ENCODE measurements around the gene ACER1.

Gene ACER1

DNA sequence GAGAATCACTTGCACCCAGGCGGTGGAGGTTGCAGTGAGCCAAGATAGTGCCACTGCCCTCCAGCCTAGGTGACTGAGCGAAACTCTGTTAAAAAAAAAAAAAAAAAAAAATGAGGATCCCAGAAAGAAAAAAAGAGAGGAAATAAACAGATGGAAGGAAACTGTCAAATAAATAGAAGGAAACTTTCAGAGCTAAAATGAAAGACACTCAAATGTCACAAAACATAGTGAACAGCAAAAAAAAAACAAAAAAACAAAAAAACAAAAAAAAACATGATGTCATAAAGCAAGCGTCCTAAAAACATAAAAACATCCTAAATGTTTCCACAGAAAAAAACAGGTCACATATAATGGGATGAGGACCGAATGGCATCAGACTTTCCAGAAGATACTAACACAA lies 68.6 kb downstream of the ACER1 start:
- no peak for DNase-seq

DNA sequence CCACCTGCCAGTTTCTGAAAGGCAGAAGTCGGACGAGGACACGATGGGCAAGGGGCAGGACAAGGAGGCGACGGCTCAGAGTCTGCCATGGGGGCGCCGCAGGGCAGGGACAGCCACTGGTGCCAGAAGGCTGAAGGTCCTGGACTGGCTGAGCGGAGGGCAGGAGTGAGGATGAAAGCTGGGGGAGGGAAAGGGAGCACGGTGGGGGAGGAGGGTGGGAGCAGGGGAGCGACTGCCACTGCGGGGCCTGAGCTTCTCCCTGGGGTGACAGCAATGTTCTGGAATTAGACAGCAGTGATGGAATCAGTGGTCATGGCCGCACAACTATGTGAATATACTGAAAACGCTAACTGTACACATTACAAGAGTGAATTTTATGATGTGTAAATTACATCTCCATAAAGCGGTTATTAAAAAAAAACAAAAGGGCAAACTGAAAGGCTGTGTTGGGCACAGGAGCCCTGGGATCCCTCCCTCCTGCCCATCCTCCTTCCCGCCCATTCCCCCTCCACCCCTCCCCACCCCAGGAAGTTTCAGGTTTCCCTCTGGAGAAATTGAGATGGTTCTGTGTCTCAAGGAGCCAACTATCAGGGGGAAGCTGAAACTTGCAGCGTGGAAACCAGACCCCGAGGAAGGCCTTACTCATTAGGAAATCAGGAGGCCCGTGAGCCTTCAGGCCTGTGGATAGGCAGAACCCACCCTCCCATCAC lies 69.5 kb downstream of the ACER1 start:
- no peak for DNase-seq

DNA sequence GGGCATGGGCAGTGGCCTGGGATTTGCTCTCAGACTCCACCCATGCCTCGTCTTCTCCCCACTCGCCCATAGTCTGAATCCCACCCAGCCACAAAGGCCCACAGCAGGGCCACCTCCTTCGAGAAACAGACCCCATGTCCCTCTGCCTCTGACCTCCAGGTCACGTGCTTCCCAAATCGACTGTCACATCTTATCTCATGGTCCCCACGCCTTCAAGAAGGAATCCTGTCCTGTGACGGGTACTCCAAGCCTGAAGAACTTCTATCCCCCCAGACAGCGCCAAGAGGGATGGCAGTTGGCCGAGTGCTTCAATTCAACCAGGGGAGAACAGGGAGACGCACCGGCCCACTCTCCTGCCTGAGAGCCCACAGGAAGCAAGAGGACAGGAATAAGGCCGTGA lies 70.1 kb downstream of the ACER1 start:
- DNase-seq = no peak

DNA sequence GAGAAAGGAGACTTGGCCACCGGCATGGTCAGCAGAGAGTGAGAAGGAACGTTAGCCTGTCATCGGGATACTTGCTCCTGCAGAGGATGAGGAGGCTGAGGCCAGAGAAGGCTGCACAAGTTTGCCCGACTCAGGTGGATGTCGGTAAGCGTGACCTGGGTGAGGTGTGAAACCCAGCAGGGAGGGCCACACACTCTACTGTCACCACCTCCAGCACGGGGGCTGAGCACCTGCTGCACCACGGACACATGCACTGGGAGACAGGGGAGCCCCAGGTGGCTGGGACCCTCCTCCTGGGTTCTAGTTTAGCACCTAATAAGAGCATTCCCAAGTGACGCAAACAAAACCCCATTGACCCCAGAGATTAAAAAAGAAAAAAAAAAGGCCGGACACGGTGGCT lies 70.9 kb downstream of the ACER1 start:
- no peak for DNase-seq

DNA sequence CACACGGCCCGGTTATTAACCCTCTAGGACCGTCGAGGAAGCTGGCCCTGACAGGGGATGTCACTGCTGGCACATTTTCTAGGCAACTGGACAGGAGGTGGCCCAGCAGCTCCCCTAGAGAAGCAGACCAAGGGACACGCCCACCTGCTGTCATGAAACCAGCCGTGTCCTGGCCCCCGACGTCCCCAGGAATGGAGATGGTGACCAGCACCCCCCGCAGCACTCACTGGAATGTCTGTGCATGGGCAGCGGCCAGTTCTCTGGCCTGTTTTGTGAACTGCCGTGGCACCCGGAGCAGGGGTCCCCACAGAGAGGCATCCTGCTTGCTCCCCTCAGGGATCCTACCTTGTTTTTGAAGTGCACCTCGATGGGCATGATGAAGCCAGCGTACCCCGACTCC lies 71.5 kb downstream of the ACER1 start:
- no peak for DNase-seq

DNA sequence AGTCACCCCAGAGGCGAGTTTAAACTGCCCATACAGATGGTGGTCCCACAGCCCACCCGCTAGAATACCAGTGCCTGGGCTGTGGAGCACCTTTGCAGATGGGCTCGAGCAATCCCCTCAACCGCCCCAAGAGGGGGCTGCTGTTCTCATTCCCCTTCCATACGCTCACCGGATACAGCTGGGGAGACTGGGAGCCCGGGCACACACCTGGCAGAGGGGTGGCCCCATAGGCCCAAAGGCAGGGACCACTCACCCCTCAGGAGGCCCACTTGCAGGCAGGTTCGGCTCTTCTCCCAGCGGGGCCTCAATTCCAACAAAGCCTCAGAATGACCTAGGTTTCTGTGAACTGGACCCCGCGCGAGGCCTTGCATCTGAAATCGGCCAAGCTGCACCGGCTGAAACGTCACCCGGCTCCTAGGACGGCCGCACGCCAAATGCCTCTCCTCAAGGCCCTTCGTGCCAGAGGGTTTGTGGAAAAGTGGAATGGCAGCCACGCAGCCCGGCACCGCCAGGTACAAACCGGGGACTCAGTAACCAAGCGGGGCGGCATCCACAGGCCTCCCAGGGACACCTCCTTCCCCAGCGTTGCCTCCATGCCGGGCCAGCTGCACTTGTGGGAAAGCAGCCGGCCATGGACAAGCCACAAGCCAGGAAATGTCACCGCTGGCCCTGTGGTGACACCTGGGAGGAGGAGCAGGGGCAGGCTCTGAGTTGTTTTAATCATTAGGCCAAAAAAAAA lies 72.3 kb downstream of the ACER1 start:
- no peak for DNase-seq

DNA sequence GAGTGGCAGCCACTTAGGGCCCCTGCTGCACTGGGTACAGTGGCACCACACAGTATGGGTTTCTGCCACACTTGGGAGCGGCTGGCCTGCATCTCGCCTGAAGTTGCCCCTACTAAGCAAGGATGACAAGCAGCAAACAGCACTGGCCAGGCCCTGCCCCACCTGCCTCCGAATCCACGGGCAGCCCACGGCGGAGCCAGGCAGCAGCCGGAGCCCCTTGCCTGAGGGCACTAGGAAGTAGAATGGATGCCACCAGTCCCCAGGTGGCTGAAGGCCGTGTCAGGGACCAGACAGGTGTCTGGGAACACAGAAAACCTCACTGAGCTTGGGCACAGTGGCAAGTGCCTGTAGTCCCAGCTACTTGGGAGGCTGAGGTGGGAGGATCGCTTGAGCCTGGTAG lies 73.0 kb downstream of the ACER1 start:
- DNase-seq = no peak

DNA sequence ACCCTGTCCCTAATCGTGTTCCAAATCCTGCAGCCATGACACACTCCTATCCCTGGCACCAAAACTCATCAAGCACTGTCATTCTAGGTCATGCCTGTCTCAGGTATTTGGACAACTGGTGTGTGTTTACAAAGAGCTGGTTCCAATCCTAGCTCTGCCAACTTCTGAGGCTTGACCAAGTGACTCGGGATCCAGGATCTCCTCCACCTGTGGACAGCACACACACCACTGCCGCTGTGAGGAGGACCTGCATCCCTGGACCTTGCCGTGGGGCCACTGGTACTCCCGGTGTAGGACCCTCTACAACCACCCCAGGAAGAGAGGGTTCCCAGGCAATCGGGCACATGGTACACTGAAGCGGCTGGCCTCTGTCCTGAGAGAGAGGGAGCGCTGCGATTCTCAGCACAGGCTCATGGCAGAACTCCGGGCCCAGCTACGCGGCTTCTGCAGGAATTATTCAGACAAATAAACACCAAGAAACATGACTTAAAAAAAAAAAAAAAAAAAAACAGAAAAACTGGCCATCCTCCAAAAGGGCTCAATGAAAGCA lies 74.0 kb downstream of the ACER1 start:
- no peak for DNase-seq

DNA sequence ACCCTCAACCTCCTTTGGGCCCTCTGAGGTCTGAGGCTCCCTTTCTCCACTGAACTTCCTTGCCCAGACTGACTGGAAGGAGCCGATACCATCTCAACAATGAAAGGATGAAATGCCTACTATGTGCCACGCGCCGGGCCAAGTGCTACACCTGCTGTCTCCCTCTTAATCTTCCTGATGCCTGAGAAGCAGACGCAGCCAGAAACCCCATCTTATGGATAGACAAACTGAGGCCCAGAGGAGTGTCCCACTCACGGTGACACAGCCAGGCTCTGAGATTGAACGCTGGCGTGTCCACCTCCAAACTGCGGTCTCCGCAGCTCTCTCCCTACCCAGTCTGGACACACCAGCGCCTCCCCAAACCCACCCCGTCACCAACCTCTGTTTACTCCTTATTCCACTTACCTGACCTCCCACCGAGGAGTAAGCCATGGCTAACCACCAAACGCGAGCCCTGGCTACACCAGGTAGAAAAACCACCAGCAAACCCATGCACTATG lies 74.5 kb downstream of the ACER1 start:
- DNase-seq = no peak
